ENCODE measurements around the gene PDE8A. TPM values are rescaled to one million over a fixed set of nuclear protein-coding genes. Genes with fewer than 3 reads are reported as not detected.

PDE8A gene
- total RNA-seq, 1 experiment from 2014 or later = 40.0 TPM

- in situ Hi-C loops (cut with HindIII; ENCODE audit: low pct_unique_long_range_greater_than_20kb, low sequenced_read_pairs) (no loop called here), intact Hi-C loops (cut with micrococcal nuclease; ENCODE audit: unreplicated experiment) (no loop called here)
- TF ChIP-seq REST (IDR thresholded peaks at IDR 0.05; ENCODE audit: insufficient read depth in 1 of 2, low read depth in 2 of 2, low read length in 1 of 2) (no peak), CTCF (IDR thresholded peaks at IDR 0.05) (no peak), POLR2AphosphoS5 (IDR thresholded peaks at IDR 0.05; ENCODE audit: low read depth, low read length) (no peak), SIN3A (IDR thresholded peaks at IDR 0.05; ENCODE audit: borderline replicate concordance, insufficient read depth, low read depth, low read length) (no peak), TCF7L2 (IDR thresholded peaks at IDR 0.05; ENCODE audit: low read depth, low read length) (no peak)
- no peaks in the 10 kb centered on the region; the same call in 1 of the 2 replicates for H3K36me3 ChIP-seq (ENCODE audit: control insufficient read depth, insufficient read depth, low read length)
- peaks cover 9% of the 10 kb centered on the region for H3K4me1 ChIP-seq (ENCODE audit: control insufficient read depth, insufficient read depth, low read length)
- DNase-seq (ENCODE audit: low read depth, low spot score) = no peak
- no peak overlapping the region for H3K4me3 ChIP-seq (ENCODE audit: low read depth in 2 of 2, low read length in 2 of 2)
- ChIA-PET CTCF (no interaction called here), POLR2A (no interaction called here)
- BruUV-seq (replicated peaks) = no TSS peak
- no peak for ATAC-seq
- H3K27me3 ChIP-seq (ENCODE audit: control insufficient read depth, insufficient read depth, low read length) = no peaks in the 10 kb centered on the region
- no peak overlapping the region for H3K27ac ChIP-seq (ENCODE audit: low read length)
- H3K9me3 ChIP-seq (ENCODE audit: control insufficient read depth, insufficient read depth, low read depth, low read length) = no peaks in the 10 kb centered on the region
These were observed 4.8 kb upstream of the PDE8A start for GRCh38 chr15:84976746-84977345.

DNA sequence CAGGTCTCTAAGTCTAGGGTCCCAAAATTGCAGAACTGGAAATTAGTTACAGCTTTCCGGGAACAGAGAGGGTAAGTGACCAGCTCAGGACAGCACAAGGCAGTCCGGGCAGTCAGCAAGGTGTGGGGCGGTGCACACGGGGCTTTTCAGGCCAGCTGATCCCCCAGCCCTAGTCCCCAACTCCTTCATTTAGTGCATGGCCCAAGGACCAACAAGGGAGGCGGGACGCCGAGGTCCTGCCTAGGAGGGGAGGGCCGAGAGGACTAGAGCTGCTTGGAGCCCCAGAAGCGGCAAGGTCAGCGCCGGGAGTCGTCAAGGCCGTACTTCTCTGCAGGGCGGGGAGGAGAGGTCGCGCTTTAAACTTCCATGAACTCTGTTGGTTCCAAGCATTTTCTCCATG is 2.0 kb upstream of the PDE8A start:
- no TSS peak for BruUV-seq (replicated peaks)
- H3K4me3 ChIP-seq (ENCODE audit: low read depth in 2 of 2, low read length in 2 of 2) = peak overlapping the region; percentile 77 to 78
- POLR2A ChIA-PET = no interaction called here
- H3K9me3 ChIP-seq (ENCODE audit: control insufficient read depth, insufficient read depth, low read depth, low read length) = no peaks in the 10 kb centered on the region
- in situ Hi-C loops (cut with HindIII; ENCODE audit: low pct_unique_long_range_greater_than_20kb, low sequenced_read_pairs) = no loop called here
- H3K36me3 ChIP-seq (ENCODE audit: control insufficient read depth, insufficient read depth, low read length) = no peaks in the 10 kb centered on the region; the same call in 1 of the 2 replicates
- intact Hi-C loops (cut with micrococcal nuclease; ENCODE audit: unreplicated experiment) = no loop called here
- DNase-seq (ENCODE audit: low read depth, low spot score) = no peak
- peak overlapping the region; percentile 84 for H3K27ac ChIP-seq (ENCODE audit: low read length)
- H3K4me1 ChIP-seq (ENCODE audit: control insufficient read depth, insufficient read depth, low read length) = peaks cover 26% of the 10 kb centered on the region
- ATAC-seq = no peak
- TF ChIP-seq SIN3A (IDR thresholded peaks at IDR 0.05; ENCODE audit: borderline replicate concordance, insufficient read depth, low read depth, low read length) (no peak), TCF7L2 (IDR thresholded peaks at IDR 0.05; ENCODE audit: low read depth, low read length) (no peak), CTCF (IDR thresholded peaks at IDR 0.05) (no peak), REST (IDR thresholded peaks at IDR 0.05; ENCODE audit: insufficient read depth in 1 of 2, low read depth in 2 of 2, low read length in 1 of 2) (no peak), POLR2AphosphoS5 (IDR thresholded peaks at IDR 0.05; ENCODE audit: low read depth, low read length) (no peak)
- CTCF ChIA-PET = no interaction called here
- H3K27me3 ChIP-seq (ENCODE audit: control insufficient read depth, insufficient read depth, low read length) = no peaks in the 10 kb centered on the region
